ENCODE measurements around the gene RERE.
"Not testable (repeated sequence)": the region's sequence is repeated elsewhere in the genome, so short reads cannot be mapped to it uniquely, and the experiment has no call there.

Gene RERE

GRCh38 chr1:8604041-8604945 lies 213.1 kb downstream of the RERE start:
- H3K4me3 ChIP-seq (ENCODE audit: low read depth, low read length) = no peak overlapping the region
- DNase-seq (ENCODE audit: low read depth) = no peak

GRCh38 chr1:8603220-8603616 lies 214.2 kb downstream of the RERE start:
- H3K4me3 ChIP-seq (ENCODE audit: low read depth, low read length) = no peak overlapping the region
- no peak for DNase-seq (ENCODE audit: low read depth)

GRCh38 chr1:8602471-8603219 lies 214.8 kb downstream of the RERE start:
- H3K4me3 ChIP-seq (ENCODE audit: low read depth, low read length) = no peak overlapping the region
- DNase-seq (ENCODE audit: low read depth) = no peak

GRCh38 chr1:8600336-8600735 lies 217.1 kb downstream of the RERE start:
- no peak overlapping the region for H3K4me3 ChIP-seq (ENCODE audit: low read depth, low read length)
- DNase-seq (ENCODE audit: low read depth) = no peak

DNA sequence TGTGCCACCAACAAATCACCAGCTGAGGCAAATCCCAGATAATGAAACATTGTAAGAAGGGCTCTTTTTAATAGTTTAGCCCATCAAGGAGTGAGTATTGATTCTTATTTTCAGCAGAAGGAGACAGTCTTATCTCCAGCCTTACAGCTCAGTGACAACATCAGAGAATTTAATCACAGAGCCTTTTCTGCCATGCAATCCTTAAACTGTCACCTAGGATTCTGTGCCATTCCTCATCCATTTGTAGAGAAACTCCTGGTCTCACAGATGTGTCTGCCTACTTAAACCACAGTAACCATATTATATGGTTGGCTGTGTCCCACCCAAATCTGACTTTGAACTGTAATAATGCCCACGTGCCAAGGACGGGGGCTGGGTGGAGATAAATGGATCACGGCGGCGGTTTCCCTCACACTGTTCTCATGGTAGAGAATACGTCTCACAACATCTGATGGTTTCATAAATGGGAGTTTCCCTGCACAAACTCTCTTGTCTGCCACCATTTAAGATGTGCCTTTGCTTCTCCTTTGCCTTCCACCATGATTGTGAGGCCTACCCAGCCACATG lies 217.7 kb downstream of the RERE start:
- no peak overlapping the region for H3K4me3 ChIP-seq (ENCODE audit: low read depth, low read length)
- DNase-seq (ENCODE audit: low read depth) = no peak

DNA sequence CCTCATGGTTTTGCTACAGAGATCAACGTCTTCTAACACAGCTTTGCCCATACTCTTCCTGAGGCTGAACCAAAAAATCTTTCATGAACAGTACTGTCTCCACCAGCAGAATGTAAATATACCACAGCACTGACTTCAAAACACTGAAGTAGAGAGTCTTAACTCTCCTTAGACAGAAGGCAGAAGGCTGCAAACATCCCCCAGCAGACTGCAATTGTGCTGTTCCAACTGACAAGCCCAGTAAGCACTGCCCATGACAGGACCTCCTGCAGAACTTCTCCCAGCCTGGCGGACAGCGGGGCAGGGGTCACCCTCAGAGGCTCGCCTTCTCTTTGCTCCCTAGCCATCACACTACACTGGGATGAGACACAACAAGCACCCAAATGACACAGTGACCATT lies 218.7 kb downstream of the RERE start:
- H3K4me3 ChIP-seq (ENCODE audit: low read depth, low read length) = no peak overlapping the region
- DNase-seq (ENCODE audit: low read depth) = no peak

DNA sequence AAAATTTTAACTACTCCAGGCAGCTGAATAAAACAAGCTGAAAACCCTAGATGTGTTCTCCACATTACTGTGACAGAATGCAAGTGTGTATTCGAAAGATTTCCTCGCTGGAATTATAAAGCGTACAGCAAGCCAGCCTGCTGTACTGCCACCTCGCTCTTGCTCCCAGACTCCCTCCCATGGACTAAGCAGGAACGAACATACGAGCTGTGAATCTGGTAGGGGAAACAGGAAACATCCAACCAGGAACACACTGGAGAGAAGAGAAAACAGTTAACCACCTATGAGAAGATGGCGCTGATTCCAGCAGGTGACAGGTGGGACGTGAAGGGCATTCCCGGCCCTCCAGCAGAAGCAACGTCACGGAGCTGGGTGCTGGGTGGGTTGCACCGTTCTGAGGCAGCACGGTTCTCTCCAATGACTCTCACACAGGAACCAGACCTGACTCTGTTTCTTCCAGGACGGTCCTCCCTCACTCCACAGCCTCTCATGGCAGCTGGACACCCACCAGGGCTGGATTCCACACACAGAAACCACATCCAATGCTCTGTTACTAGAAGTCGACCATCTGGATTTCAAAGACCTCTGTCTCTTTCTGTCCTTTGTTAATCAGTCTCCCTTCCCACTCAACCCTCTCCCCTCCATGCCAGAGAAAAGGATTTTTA lies 219.2 kb downstream of the RERE start:
- no peak overlapping the region for H3K4me3 ChIP-seq (ENCODE audit: low read depth, low read length)

DNA sequence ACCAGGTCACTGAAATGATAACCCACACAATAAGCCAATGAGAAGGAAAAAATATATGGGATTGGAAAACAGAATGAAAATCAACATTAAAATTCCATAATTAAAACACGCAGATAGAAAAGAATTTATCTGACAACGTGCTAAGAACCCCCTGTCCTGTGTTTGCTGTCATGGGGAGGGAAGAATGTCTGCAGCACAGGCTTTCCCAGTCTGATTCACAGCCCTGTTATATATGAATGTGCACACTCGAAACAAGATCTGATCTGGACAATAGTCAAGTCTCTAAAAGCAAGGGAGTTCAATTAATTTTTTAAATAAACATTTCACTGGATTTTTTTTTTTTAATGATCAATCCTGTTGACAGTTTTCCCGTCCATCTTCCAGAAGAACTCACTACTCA lies 220.0 kb downstream of the RERE start:
- no peak overlapping the region for H3K4me3 ChIP-seq (ENCODE audit: low read depth, low read length)
- DNase-seq (ENCODE audit: low read depth) = no peak

More for the DNA sequence above, 219.2 kb downstream of the RERE start:
- DNase-seq (ENCODE audit: low read depth) = peak; percentile 31

- DNase-seq (ENCODE audit: low read depth) = no peak
- no peak overlapping the region for H3K4me3 ChIP-seq (ENCODE audit: low read depth, low read length)
Observed at GRCh38 chr1:8595941-8596340, 221.5 kb downstream of the RERE start.

DNA sequence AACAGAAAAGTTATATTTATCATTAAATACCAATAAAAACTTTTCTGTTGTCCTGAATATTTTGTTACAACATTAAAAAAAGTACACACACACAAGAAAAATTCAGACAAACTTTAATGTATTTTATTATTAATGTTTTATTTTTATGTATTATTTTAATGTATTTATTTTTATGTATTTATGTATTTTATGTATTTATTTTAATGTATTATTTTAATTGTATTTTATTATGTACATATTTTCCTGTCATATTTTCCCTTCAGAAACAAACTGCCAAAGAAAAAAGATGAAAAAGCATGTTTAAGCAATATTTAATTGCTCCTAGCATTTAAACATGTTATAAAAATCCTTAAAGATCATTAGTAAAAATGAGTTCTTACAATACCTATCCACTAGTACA lies 222.1 kb downstream of the RERE start:
- no peak overlapping the region for H3K4me3 ChIP-seq (ENCODE audit: low read depth, low read length)
- no peak for DNase-seq (ENCODE audit: low read depth)

DNA sequence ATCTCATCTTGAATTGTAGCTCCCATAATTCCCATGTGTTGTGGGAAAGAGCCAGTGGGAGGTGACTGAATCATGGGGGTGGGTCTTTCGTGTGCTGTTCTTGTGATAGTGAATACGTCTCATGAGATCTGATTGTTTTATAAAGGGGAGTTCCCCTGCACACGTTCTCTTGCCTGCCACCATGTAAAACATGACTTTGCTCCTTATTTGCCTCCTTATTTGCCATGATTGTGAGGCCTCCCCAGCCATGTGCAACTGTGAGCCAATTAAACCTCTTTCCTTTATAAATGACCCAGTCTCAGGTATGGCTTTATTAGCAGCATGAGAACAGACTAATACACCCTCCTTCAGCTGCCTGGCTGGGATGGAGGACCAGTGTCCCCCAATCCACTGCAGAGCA lies 224.1 kb downstream of the RERE start:
- H3K4me3 ChIP-seq (ENCODE audit: low read depth, low read length); DNase-seq (ENCODE audit: low read depth): not testable (repeated sequence)

DNA sequence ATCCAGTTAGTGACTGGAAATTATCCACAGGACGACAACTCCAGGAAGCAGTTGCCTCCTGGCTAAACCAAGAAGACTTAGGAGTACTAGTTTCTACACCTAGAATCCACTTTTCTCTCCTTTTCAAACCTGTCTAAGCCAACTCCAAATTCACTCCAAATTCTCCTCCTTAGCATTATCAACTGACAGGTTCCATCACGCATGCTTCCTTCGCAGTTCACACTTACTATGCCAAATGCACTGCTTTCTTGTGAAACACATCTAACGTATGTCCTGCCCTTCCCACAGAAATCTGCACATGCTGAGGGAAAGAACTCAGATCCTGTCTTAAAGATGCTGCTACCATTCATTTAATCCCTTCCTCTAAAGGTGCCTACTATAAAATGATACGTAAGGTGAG lies 225.9 kb downstream of the RERE start:
- no peak for DNase-seq (ENCODE audit: low read depth)
- no peak overlapping the region for H3K4me3 ChIP-seq (ENCODE audit: low read depth, low read length)

GRCh38 chr1:8590721-8591351 lies 226.6 kb downstream of the RERE start:
- H3K4me3 ChIP-seq (ENCODE audit: low read depth, low read length) = no peak overlapping the region
- DNase-seq (ENCODE audit: low read depth) = no peak

GRCh38 chr1:8589571-8589970 lies 227.9 kb downstream of the RERE start:
- H3K4me3 ChIP-seq (ENCODE audit: low read depth, low read length) = no peak overlapping the region
- no peak for DNase-seq (ENCODE audit: low read depth)

- DNase-seq (ENCODE audit: low read depth) = no peak
- no peak overlapping the region for H3K4me3 ChIP-seq (ENCODE audit: low read depth, low read length)
Observed at GRCh38 chr1:8587784-8588183, 229.7 kb downstream of the RERE start.

GRCh38 chr1:8586438-8586837 lies 231.0 kb downstream of the RERE start:
- DNase-seq (ENCODE audit: low read depth) = no peak
- H3K4me3 ChIP-seq (ENCODE audit: low read depth, low read length) = no peak overlapping the region

- DNase-seq (ENCODE audit: low read depth) = no peak
- no peak overlapping the region for H3K4me3 ChIP-seq (ENCODE audit: low read depth, low read length)
Observed at GRCh38 chr1:8584316-8584715, 233.1 kb downstream of the RERE start.

DNA sequence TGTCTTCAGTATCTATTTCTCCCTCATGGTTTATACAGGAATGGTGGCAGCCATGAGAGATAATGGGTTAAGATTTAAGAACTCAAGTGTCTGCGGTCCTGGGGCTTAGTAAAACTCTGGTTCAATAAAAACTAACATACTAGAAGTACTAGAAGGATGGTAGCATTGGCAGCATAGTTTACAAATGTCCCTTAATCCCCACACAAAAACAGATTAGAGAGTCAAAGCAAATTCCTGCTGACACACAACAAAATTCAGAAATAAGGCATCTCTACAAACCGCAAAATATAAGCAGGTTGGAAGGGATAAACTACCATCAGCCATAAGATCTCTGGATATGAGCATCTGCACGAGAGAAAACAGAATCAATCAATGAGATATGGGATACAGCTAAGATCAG lies 234.4 kb downstream of the RERE start:
- DNase-seq (ENCODE audit: low read depth) = no peak
- H3K4me3 ChIP-seq (ENCODE audit: low read depth, low read length) = no peak overlapping the region

DNA sequence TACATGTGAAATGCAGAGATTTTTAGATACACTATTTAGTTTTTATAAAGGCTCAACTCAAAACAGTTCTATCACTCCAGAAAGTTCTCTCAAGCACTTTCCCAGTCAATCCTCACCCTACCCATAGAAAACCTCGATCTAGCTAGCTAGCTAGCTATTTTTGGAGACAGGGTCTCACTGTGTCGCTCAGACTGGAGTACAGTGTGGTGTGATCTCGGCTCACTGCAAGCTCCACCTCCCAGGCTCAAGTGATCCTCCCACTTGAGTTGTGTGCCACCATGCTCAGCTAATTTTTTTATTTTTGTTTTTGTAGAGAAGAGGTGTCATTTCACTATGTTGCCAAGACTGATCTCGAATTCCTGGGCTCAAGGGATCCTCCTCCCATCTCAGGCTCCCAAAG lies 236.9 kb downstream of the RERE start:
- no peak overlapping the region for H3K4me3 ChIP-seq (ENCODE audit: low read depth, low read length)
- no peak for DNase-seq (ENCODE audit: low read depth)

GRCh38 chr1:8578936-8579335 lies 238.5 kb downstream of the RERE start:
- H3K4me3 ChIP-seq (ENCODE audit: low read depth, low read length) = no peak overlapping the region

More at GRCh38 chr1:8578936-8579335, 238.5 kb downstream of the RERE start:
- DNase-seq (ENCODE audit: low read depth) = no peak
